Measurements from ENCODE around the gene RPL11.
A peak's percentile ranks its signal among the peaks of the same experiment; 100 is the strongest.

The RPL11 gene

GRCh38 chr1:23736437-23737134, 45.0 kb downstream of the RPL11 start:
- no peak overlapping the region for H3K56ac ChIP-seq (ENCODE audit: low read length)
- no peak overlapping the region for H2BK5ac ChIP-seq (ENCODE audit: low read length)
- WGBS (ENCODE audit: extremely low coverage, insufficient coverage, low lambda C conversion rate) = no CpG with 5 or more reads among the region's 7 CpGs
- H3K36me3 ChIP-seq (ENCODE audit: control insufficient read depth, insufficient read depth, low read length) = no peaks in the 10 kb centered on the region
- H3K79me2 ChIP-seq (ENCODE audit: control insufficient read depth, insufficient read depth, low read length) = no peaks in the 10 kb centered on the region
- H3K18ac ChIP-seq (ENCODE audit: low read length) = no peak overlapping the region
- H3K79me1 ChIP-seq (ENCODE audit: low read length) = no peaks in the 10 kb centered on the region
- no peak overlapping the region for H4K5ac ChIP-seq (ENCODE audit: low read length)
- H4K8ac ChIP-seq (ENCODE audit: low read depth, low read length) = no peak overlapping the region
- no peak overlapping the region for H2BK120ac ChIP-seq (ENCODE audit: low read depth, low read length)
- no peak overlapping the region for H3K4me3 ChIP-seq (ENCODE audit: low read length)
- H3K27ac ChIP-seq (ENCODE audit: low read depth, low read length) = no peak overlapping the region
- H3K23ac ChIP-seq (ENCODE audit: low read length) = no peak overlapping the region
- no peak overlapping the region for H3K4me2 ChIP-seq (ENCODE audit: low read length)
- no peaks in the 10 kb centered on the region for H3K4me1 ChIP-seq (ENCODE audit: control insufficient read depth, low read depth, low read length)
- no peak overlapping the region for H2AK5ac ChIP-seq (ENCODE audit: low read length)
- no peak overlapping the region for H3K4ac ChIP-seq (ENCODE audit: low read depth, low read length)
- no peak overlapping the region for H3K9ac ChIP-seq (ENCODE audit: low read length)
- H2BK15ac ChIP-seq (replicated peaks; ENCODE audit: low read depth) = no peak overlapping the region
- no peak for DNase-seq
- H3K27me3 ChIP-seq (ENCODE audit: insufficient read depth, low read length, poor library complexity) = no peaks in the 10 kb centered on the region

- WGBS (ENCODE audit: extremely low coverage, insufficient coverage, low lambda C conversion rate) = no CpG with 5 or more reads among the region's 5 CpGs
- Histone ChIP-seq H4K5ac (ENCODE audit: low read length) (no peak overlapping the region), H4K8ac (ENCODE audit: low read depth, low read length) (no peak overlapping the region), H3K27me3 (ENCODE audit: insufficient read depth, low read length, poor library complexity) (no peaks in the 10 kb centered on the region), H2BK120ac (ENCODE audit: low read depth, low read length) (no peak overlapping the region), H3K9ac (ENCODE audit: low read length) (no peak overlapping the region), H3K23ac (ENCODE audit: low read length) (no peak overlapping the region), H3K4me1 (ENCODE audit: control insufficient read depth, low read depth, low read length) (peaks cover 4% of the 10 kb centered on the region), H3K18ac (ENCODE audit: low read length) (no peak overlapping the region), H2BK5ac (ENCODE audit: low read length) (no peak overlapping the region), H3K4me3 (ENCODE audit: low read length) (no peak overlapping the region), H3K36me3 (ENCODE audit: control insufficient read depth, insufficient read depth, low read length) (no peaks in the 10 kb centered on the region), H3K27ac (ENCODE audit: low read depth, low read length) (no peak overlapping the region), H3K79me2 (ENCODE audit: control insufficient read depth, insufficient read depth, low read length) (peaks cover 24% of the 10 kb centered on the region), H3K79me1 (ENCODE audit: low read length) (peaks cover 5% of the 10 kb centered on the region), H3K4me2 (ENCODE audit: low read length) (no peak overlapping the region), H3K4ac (ENCODE audit: low read depth, low read length) (no peak overlapping the region), H2BK15ac (replicated peaks; ENCODE audit: low read depth) (no peak overlapping the region), H2AK5ac (ENCODE audit: low read length) (no peak overlapping the region), H3K56ac (ENCODE audit: low read length) (no peak overlapping the region)
- no peak for DNase-seq
Measured at GRCh38 chr1:23741609-23742008, 50.0 kb downstream of the RPL11 start.

- peak overlapping the region; percentile 1 for H4K8ac ChIP-seq (ENCODE audit: low read depth, low read length)
- H3K23ac ChIP-seq (ENCODE audit: low read length) = peak overlapping the region; percentile 37
- H3K27me3 ChIP-seq (ENCODE audit: insufficient read depth, low read length, poor library complexity) = no peaks in the 10 kb centered on the region
- H3K18ac ChIP-seq (ENCODE audit: low read length) = peak overlapping the region; percentile 42
- peak overlapping the region; percentile 48 for H3K27ac ChIP-seq (ENCODE audit: low read depth, low read length)
- DNase-seq = peak; percentile 75
- no peak overlapping the region for H2BK15ac ChIP-seq (replicated peaks; ENCODE audit: low read depth)
- peak overlapping the region; percentile 13 for H3K4me2 ChIP-seq (ENCODE audit: low read length)
- no peak overlapping the region for H2BK5ac ChIP-seq (ENCODE audit: low read length)
- peaks cover 4% of the 10 kb centered on the region for H3K4me1 ChIP-seq (ENCODE audit: control insufficient read depth, low read depth, low read length)
- peaks cover 10% of the 10 kb centered on the region for H3K79me1 ChIP-seq (ENCODE audit: low read length)
- no peak overlapping the region for H2BK120ac ChIP-seq (ENCODE audit: low read depth, low read length)
- H3K4ac ChIP-seq (ENCODE audit: low read depth, low read length) = no peak overlapping the region
- H3K9ac ChIP-seq (ENCODE audit: low read length) = peak overlapping the region; percentile 89
- no peaks in the 10 kb centered on the region for H3K36me3 ChIP-seq (ENCODE audit: control insufficient read depth, insufficient read depth, low read length)
- H3K56ac ChIP-seq (ENCODE audit: low read length) = peak overlapping the region; percentile 92
- peaks cover 35% of the 10 kb centered on the region for H3K79me2 ChIP-seq (ENCODE audit: control insufficient read depth, insufficient read depth, low read length)
- H4K5ac ChIP-seq (ENCODE audit: low read length) = no peak overlapping the region
- H3K4me3 ChIP-seq (ENCODE audit: low read length) = peak overlapping the region; percentile 47
- no peak overlapping the region for H2AK5ac ChIP-seq (ENCODE audit: low read length)
- WGBS (ENCODE audit: extremely low coverage, insufficient coverage, low lambda C conversion rate) = no CpG with 5 or more reads among the region's 28 CpGs
Measured at GRCh38 chr1:23742670-23743286, 51.2 kb downstream of the RPL11 start.

DNA sequence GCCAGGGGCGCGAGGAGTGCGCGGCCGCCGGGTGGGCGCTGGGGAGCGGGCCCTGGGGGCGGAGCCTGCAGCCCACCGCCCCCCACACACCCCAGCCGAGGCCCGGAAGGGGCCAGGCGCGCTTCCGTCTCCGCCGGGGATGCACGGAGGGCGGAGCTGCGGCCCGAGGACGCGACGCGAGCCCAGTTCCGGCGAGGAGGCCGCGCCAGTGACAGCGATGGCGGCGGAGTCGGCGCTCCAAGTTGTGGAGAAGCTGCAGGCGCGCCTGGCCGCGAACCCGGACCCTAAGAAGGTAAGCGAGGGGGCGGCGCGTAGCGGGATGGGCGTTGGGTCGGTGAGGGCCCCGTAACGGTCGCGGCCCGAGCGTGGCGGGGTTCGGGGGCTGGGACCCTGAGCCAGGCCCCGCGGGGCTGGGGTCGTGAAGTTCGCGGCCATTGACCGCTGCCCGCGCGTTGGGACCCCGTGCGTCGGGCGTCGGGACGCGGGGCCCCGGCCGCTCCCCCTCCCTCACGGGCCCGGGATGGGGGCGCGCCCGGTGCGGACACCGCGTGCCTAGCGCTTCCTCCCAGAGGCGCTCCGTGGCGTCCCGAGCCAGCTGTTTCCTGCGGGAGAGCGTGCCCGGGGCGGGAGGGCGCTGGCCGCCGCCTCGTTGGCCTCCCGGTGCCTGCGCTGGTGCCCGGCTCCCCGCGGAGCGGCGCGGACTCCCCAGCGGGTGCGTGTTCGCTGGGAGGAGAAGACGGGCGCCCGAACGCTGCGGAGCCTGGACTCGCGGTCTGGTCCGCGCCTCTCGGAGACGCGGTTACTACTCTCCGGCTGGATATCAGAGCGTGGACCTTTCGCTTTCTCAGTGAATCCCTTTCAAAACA, 51.9 kb downstream of the RPL11 start, which contains the start of gene ELOA:
Gene ELOA (plus strand): TSS at position 185 of the 866 bp plus-strand sequence. CDS start 33 bp downstream, at position 218.
- Histone ChIP-seq H3K4me1 (ENCODE audit: control insufficient read depth, low read depth, low read length) (peaks cover 4% of the 10 kb centered on the region), H4K5ac (ENCODE audit: low read length) (no peak within 1 kb of the TSS), H3K36me3 (ENCODE audit: control insufficient read depth, insufficient read depth, low read length) (no peaks in the 10 kb centered on the region), H3K27me3 (ENCODE audit: insufficient read depth, low read length, poor library complexity) (no peaks in the 10 kb centered on the region), H2BK15ac (replicated peaks; ENCODE audit: low read depth) (no peak within 1 kb of the TSS), H2BK5ac (ENCODE audit: low read length) (no peak within 1 kb of the TSS), H2BK120ac (ENCODE audit: low read depth, low read length) (no peak within 1 kb of the TSS), H3K18ac (ENCODE audit: low read length) (peak within 1 kb of the TSS; percentile 42), H3K27ac (ENCODE audit: low read depth, low read length) (peak within 1 kb of the TSS; percentile 48), H3K4me2 (ENCODE audit: low read length) (peak within 1 kb of the TSS; percentile 76), H3K56ac (ENCODE audit: low read length) (peak within 1 kb of the TSS; percentile 97), H3K4ac (ENCODE audit: low read depth, low read length) (peak within 1 kb of the TSS; percentile 58), H3K79me1 (ENCODE audit: low read length) (peaks cover 15% of the 10 kb centered on the region), H3K4me3 (ENCODE audit: low read length) (peak within 1 kb of the TSS; percentile 86), H2AK5ac (ENCODE audit: low read length) (no peak within 1 kb of the TSS), H4K8ac (ENCODE audit: low read depth, low read length) (peak within 1 kb of the TSS; percentile 1), H3K9ac (ENCODE audit: low read length) (peak within 1 kb of the TSS; percentile 93), H3K23ac (ENCODE audit: low read length) (peak within 1 kb of the TSS; percentile 70), H3K79me2 (ENCODE audit: control insufficient read depth, insufficient read depth, low read length) (peaks cover 41% of the 10 kb centered on the region)
- no CpG with 5 or more reads among the region's 119 CpGs for WGBS (ENCODE audit: extremely low coverage, insufficient coverage, low lambda C conversion rate)
- DNase-seq = peak; percentile 83

- no peaks in the 10 kb centered on the region for H3K36me3 ChIP-seq (ENCODE audit: control insufficient read depth, insufficient read depth, low read length)
- H3K4ac ChIP-seq (ENCODE audit: low read depth, low read length) = no peak overlapping the region
- no peak overlapping the region for H3K4me3 ChIP-seq (ENCODE audit: low read length)
- peaks cover 43% of the 10 kb centered on the region for H3K79me2 ChIP-seq (ENCODE audit: control insufficient read depth, insufficient read depth, low read length)
- H4K5ac ChIP-seq (ENCODE audit: low read length) = no peak overlapping the region
- H2BK15ac ChIP-seq (replicated peaks; ENCODE audit: low read depth) = no peak overlapping the region
- H3K4me1 ChIP-seq (ENCODE audit: control insufficient read depth, low read depth, low read length) = peaks cover 4% of the 10 kb centered on the region
- H2BK5ac ChIP-seq (ENCODE audit: low read length) = no peak overlapping the region
- no peak overlapping the region for H3K56ac ChIP-seq (ENCODE audit: low read length)
- H2AK5ac ChIP-seq (ENCODE audit: low read length) = no peak overlapping the region
- H2BK120ac ChIP-seq (ENCODE audit: low read depth, low read length) = no peak overlapping the region
- no CpG with 5 or more reads among the region's 1 CpG for WGBS (ENCODE audit: extremely low coverage, insufficient coverage, low lambda C conversion rate)
- no peaks in the 10 kb centered on the region for H3K27me3 ChIP-seq (ENCODE audit: insufficient read depth, low read length, poor library complexity)
- H4K8ac ChIP-seq (ENCODE audit: low read depth, low read length) = no peak overlapping the region
- H3K18ac ChIP-seq (ENCODE audit: low read length) = no peak overlapping the region
- H3K4me2 ChIP-seq (ENCODE audit: low read length) = no peak overlapping the region
- H3K23ac ChIP-seq (ENCODE audit: low read length) = no peak overlapping the region
- no peak overlapping the region for H3K27ac ChIP-seq (ENCODE audit: low read depth, low read length)
- H3K9ac ChIP-seq (ENCODE audit: low read length) = no peak overlapping the region
- H3K79me1 ChIP-seq (ENCODE audit: low read length) = peaks cover 16% of the 10 kb centered on the region
- peak; percentile 59 for DNase-seq
Measured at GRCh38 chr1:23745515-23745914, 53.9 kb downstream of the RPL11 start.
